Measurements from ENCODE around the gene TMEM221. TPM values are rescaled to one million over a fixed set of nuclear protein-coding genes. Genes with fewer than 3 reads are reported as not detected.

Gene TMEM221
- total and polyA plus RNA-seq, 2 donors (not counting 3 experiments of a cell fraction or from before 2014, with no cell fraction given): 0.08 TPM; not detected in 1

DNA sequence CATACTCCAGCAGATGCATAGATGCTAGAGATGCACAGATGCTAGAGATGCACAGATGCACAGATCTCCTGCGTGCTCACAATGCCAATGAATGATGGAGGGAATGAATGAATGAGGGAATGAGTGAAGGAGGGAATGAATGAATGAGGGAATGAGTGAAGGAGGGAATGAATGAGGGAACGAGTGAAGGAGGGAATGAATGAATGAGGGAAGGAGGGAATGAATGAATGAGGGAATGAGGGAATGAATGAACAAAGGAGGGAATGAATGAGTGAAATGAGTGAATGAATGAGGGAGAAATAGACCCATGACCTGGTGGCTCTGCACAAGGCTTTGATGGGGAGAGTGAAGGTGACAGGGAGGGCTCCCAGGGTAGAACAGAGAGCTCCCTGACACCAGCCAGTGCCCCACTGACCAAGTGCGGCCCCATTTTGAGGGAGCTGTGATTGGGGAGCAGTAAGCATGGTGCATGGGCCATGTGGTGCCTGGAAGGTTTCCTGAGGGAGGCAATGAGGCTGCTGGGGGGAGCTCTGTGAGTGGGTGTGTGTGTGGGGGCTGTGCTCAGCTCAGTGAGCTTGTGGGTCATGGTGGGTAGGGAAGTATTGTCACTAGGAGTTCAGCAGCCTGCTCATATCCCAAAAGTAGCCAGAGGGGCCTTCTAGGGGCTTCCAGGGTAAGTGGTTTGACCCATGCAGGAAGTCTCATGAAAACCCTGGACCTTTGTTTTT, 34.6 kb upstream of the TMEM221 start:
- Histone ChIP-seq H3K9me1 (replicated peaks; ENCODE audit: control insufficient read depth, extremely low read depth, insufficient read depth, low read length) (no peaks in the 10 kb centered on the region), H2AFZ (ENCODE audit: low read depth, low read length) (no peak overlapping the region), H3K27me3 (ENCODE audit: control insufficient read depth in 2 of 2, insufficient read depth in 2 of 2, low read length in 2 of 2) (no peaks in the 10 kb centered on the region), H3K27ac (ENCODE audit: insufficient read depth, low read depth, low read length) (no peak overlapping the region), H4K20me1 (replicated peaks; ENCODE audit: control insufficient read depth, extremely low read depth, insufficient read depth, low read length) (no peaks in the 10 kb centered on the region), H3K4me1 (ENCODE audit: control insufficient read depth, extremely low read depth, insufficient read depth, low read length) (no peaks in the 10 kb centered on the region), H3K36me3 (ENCODE audit: control insufficient read depth in 2 of 2, extremely low read depth in 1 of 2, insufficient read depth in 2 of 2, low read length in 2 of 2) (no peaks in the 10 kb centered on the region), H3K9me3 (replicated peaks; ENCODE audit: control insufficient read depth, insufficient read depth, low read length) (no peaks in the 10 kb centered on the region), H3K9ac (replicated peaks; ENCODE audit: extremely low read depth, insufficient read depth, low read length) (no peak overlapping the region), H3K4me3 (replicated peaks in 1 of 3; ENCODE audit: insufficient read depth in 1 of 3, low read depth in 1 of 3, low read length in 3 of 3) (no peak overlapping the region), H3K4me2 (ENCODE audit: insufficient read depth, low read length) (no peak overlapping the region), H3K79me2 (ENCODE audit: control insufficient read depth, insufficient read depth, low read length) (no peaks in the 10 kb centered on the region)
- FAIRE-seq (no peak), DNase-seq (ENCODE audit: low read depth, low spot score) (no peak)
- CTCF ChIA-PET: interaction anchor here (1.2 to 1.4 kb wide), 2 partner anchors 13 to 16 kb away, joined by 3 to 4 read pairs; no protein-coding TSS in a partner anchor
- intact Hi-C loops (cut with micrococcal nuclease) (no loop called here), dilution Hi-C loops (cut with MboI; ENCODE audit: extremely low pct_ligation_motif_present, low sequenced_read_pairs) (no loop called here)
- no TSS peak for BruUV-seq (replicated peaks)
- TF ChIP-seq, protein P1, sequence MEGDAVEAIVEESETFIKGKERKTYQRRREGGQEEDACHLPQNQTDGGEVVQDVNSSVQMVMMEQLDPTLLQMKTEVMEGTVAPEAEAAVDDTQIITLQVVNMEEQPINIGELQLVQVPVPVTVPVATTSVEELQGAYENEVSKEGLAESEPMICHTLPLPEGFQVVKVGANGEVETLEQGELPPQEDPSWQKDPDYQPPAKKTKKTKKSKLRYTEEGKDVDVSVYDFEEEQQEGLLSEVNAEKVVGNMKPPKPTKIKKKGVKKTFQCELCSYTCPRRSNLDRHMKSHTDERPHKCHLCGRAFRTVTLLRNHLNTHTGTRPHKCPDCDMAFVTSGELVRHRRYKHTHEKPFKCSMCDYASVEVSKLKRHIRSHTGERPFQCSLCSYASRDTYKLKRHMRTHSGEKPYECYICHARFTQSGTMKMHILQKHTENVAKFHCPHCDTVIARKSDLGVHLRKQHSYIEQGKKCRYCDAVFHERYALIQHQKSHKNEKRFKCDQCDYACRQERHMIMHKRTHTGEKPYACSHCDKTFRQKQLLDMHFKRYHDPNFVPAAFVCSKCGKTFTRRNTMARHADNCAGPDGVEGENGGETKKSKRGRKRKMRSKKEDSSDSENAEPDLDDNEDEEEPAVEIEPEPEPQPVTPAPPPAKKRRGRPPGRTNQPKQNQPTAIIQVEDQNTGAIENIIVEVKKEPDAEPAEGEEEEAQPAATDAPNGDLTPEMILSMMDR (IDR thresholded peaks at IDR 0.05; ENCODE audit: extremely low read depth in 1 of 2, insufficient read depth in 1 of 2, low read depth in 1 of 2, low read length in 2 of 2): no peak
- TF ChIP-seq EZH2 (IDR thresholded peaks at IDR 0.05; ENCODE audit: borderline replicate concordance, low read depth, low read length, severe bottlenecking): no peak
- POLR2A ChIA-PET: no interaction called here

DNA sequence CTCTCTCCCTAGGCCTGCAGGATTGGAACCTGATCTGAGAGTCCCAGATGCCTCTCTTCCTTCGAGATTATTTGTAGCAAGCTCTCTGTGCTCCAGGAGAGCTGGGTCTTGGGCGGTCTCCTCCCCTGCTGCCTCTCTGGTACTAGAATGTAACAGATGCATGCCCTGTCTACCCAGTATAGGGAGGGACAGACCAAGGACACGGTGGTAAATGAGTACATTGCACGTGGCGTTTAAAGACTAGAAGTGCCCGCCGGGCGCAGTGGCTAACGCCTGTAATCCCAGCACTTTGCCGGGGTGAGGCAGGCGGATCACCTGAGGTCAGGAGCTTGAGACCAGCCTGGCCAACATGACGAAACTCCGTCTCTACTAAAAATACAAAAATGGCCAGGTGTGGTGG, 33.5 kb upstream of the TMEM221 start:
- Histone ChIP-seq H3K9ac (replicated peaks; ENCODE audit: extremely low read depth, insufficient read depth, low read length) (no peak overlapping the region), H2AFZ (ENCODE audit: low read depth, low read length) (no peak overlapping the region), H3K27ac (ENCODE audit: insufficient read depth, low read depth, low read length) (no peak overlapping the region), H3K79me2 (ENCODE audit: control insufficient read depth, insufficient read depth, low read length) (no peaks in the 10 kb centered on the region), H3K9me3 (replicated peaks; ENCODE audit: control insufficient read depth, insufficient read depth, low read length) (no peaks in the 10 kb centered on the region), H3K4me2 (ENCODE audit: insufficient read depth, low read length) (no peak overlapping the region), H4K20me1 (replicated peaks; ENCODE audit: control insufficient read depth, extremely low read depth, insufficient read depth, low read length) (no peaks in the 10 kb centered on the region), H3K36me3 (ENCODE audit: control insufficient read depth in 2 of 2, extremely low read depth in 1 of 2, insufficient read depth in 2 of 2, low read length in 2 of 2) (no peaks in the 10 kb centered on the region), H3K4me1 (ENCODE audit: control insufficient read depth, extremely low read depth, insufficient read depth, low read length) (no peaks in the 10 kb centered on the region), H3K9me1 (replicated peaks; ENCODE audit: control insufficient read depth, extremely low read depth, insufficient read depth, low read length) (no peaks in the 10 kb centered on the region), H3K4me3 (replicated peaks in 1 of 3; ENCODE audit: insufficient read depth in 1 of 3, low read depth in 1 of 3, low read length in 3 of 3) (no peak overlapping the region), H3K27me3 (ENCODE audit: control insufficient read depth in 2 of 2, insufficient read depth in 2 of 2, low read length in 2 of 2) (no peaks in the 10 kb centered on the region)
- CTCF ChIA-PET: interaction anchor here (1.7 kb wide), 1 partner anchor 14 kb away, joined by 5 read pairs; no protein-coding TSS in a partner anchor
- dilution Hi-C loops (cut with MboI; ENCODE audit: extremely low pct_ligation_motif_present, low sequenced_read_pairs) (no loop called here), intact Hi-C loops (cut with micrococcal nuclease) (no loop called here)
- DNase-seq (ENCODE audit: low read depth, low spot score) (no peak), FAIRE-seq (no peak)
- POLR2A ChIA-PET: interaction anchor here (0.6 kb wide), 1 partner anchor 190 kb away, joined by 4 read pairs; no protein-coding TSS in a partner anchor
- no TSS peak for BruUV-seq (replicated peaks)
- TF ChIP-seq MYC (IDR thresholded peaks at IDR 0.05; ENCODE audit: low read depth, low read length) (no peak), POLR2AphosphoS5 (IDR thresholded peaks at IDR 0.05; ENCODE audit: insufficient read depth, low read depth, low read length) (no peak), EZH2 (IDR thresholded peaks at IDR 0.05; ENCODE audit: borderline replicate concordance, low read depth, low read length, severe bottlenecking) (no peak), JUN (IDR thresholded peaks at IDR 0.05; ENCODE audit: borderline replicate concordance, insufficient read depth, insufficient read length, low read depth) (no peak), GATA2 (IDR thresholded peaks at IDR 0.05; ENCODE audit: insufficient read depth, insufficient read length, low read depth, low read length) (no peak), FOS (IDR thresholded peaks at IDR 0.05; ENCODE audit: borderline replicate concordance, insufficient read depth, low read length) (no peak), POLR2A (IDR thresholded peaks at IDR 0.05; ENCODE audit: low read depth, low read length) (no peak)
- TF ChIP-seq, protein P1 (IDR thresholded peaks at IDR 0.05; ENCODE audit: extremely low read depth in 1 of 2, insufficient read depth in 1 of 2, low read depth in 1 of 2, low read length in 2 of 2): no peak
- TF ChIP-seq, protein P2, sequence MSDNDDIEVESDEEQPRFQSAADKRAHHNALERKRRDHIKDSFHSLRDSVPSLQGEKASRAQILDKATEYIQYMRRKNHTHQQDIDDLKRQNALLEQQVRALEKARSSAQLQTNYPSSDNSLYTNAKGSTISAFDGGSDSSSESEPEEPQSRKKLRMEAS (IDR thresholded peaks at IDR 0.05; ENCODE audit: insufficient read depth, insufficient read length): no peak

All from endothelial cell of umbilical vein (primary cell).